Measurements from ENCODE around the gene ADI1. TPM values are rescaled to one million over a fixed set of nuclear protein-coding genes. Genes with fewer than 3 reads are reported as not detected.

Gene ADI1
- 17.0 and 28.9 TPM in 2 replicates for polyA plus RNA-seq

GRCh38 chr2:3519255-3520205, at the start of gene ADI1:
TSS of gene ADI1 (minus strand) at chr2:3519531. CDS start at chr2:3519487, 44 bp downstream.

GRCh38 chr2:3558205-3559014, 39.1 kb upstream of the ADI1 start, which contains the start of gene RNASEH1:
TSS of gene RNASEH1 (minus strand) at chr2:3558333. CDS start at chr2:3558260, 73 bp downstream.

Other genes starting within 250 kb of the ADI1 start
- gene EIPR1, start 141.7 kb downstream of the ADI1 start, polyA plus RNA-seq = 106 and 111 TPM in 2 replicates
- gene TRAPPC12, start 139.8 kb downstream of the ADI1 start, polyA plus RNA-seq = 81.8 and 144 TPM in 2 replicates
- 13.4 and 18.8 TPM in 2 replicates for gene RNASEH1, start 38.8 kb upstream of the ADI1 start, polyA plus RNA-seq
- 591 and 595 TPM in 2 replicates for gene RPS7, start 55.7 kb upstream of the ADI1 start, polyA plus RNA-seq
- 28.0 and 46.8 TPM in 2 replicates for gene COLEC11, start 75.6 kb upstream of the ADI1 start, polyA plus RNA-seq
- gene ALLC, start 138.7 kb upstream of the ADI1 start, polyA plus RNA-seq = 0.78 and 1.5 TPM in 2 replicates
- not detected in 2 replicates for gene DCDC2C, start 184.0 kb upstream of the ADI1 start, polyA plus RNA-seq

Data from Purkinje cell (primary cell).